ENCODE data around the gene FABP7. TPM values are rescaled to one million over a fixed set of nuclear protein-coding genes. Genes with fewer than 3 reads are reported as not detected.

The FABP7 gene
- total RNA-seq, 1 donor from 2014 or later: 4.8 TPM

GRCh38 chr6:122799140-122799745 is 19.7 kb downstream of the FABP7 start:
- no peak for DNase-seq

- DNase-seq: peak; percentile 42
Measured at GRCh38 chr6:122799916-122800686, 20.6 kb downstream of the FABP7 start.

DNA sequence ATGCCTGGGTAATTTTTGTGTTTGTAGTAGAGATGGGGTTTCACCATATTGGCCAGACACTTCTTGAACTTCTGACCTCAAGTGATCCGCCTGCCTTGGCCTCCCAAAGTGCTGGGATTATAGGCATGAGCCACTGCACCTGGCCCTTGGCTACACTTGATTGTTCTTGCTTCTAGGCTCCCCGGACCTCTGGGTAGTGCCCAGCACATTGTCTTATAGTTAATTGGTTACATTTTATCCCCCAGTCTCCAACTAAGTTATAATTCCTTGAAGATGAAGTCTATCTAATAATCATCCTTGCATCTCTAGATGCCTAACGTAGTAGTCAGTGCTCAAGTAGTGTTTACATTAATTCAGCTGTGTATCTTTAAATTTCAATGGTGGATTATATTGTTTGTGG is 21.4 kb downstream of the FABP7 start:
- DNase-seq: no peak

- DNase-seq: no peak
Measured at GRCh38 chr6:122801397-122801796, 21.9 kb downstream of the FABP7 start.

- no peak for DNase-seq
Measured at GRCh38 chr6:122803171-122803661, 23.7 kb downstream of the FABP7 start.

GRCh38 chr6:122804962-122805485 is 25.5 kb downstream of the FABP7 start:
- peak; percentile 64 for DNase-seq

DNA sequence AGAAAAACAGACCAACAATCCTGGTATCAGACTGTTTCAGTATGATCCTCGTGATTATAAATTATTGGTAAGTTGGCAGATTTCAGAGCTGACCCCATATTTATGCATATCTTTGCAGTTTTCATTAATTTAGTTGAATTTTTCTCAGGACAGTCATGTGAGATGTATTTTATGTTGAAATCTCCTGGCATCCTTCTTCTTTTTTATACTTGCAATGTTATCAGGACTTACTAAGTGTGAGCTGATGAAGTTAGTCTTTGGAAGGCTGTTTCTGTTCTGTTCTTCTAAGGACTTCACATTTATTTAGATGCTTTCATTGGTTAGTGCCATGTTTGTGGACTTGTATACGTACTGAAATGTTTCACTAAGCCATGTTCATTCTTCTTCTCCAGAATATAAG is 26.8 kb downstream of the FABP7 start:
- no peak for DNase-seq

DNA sequence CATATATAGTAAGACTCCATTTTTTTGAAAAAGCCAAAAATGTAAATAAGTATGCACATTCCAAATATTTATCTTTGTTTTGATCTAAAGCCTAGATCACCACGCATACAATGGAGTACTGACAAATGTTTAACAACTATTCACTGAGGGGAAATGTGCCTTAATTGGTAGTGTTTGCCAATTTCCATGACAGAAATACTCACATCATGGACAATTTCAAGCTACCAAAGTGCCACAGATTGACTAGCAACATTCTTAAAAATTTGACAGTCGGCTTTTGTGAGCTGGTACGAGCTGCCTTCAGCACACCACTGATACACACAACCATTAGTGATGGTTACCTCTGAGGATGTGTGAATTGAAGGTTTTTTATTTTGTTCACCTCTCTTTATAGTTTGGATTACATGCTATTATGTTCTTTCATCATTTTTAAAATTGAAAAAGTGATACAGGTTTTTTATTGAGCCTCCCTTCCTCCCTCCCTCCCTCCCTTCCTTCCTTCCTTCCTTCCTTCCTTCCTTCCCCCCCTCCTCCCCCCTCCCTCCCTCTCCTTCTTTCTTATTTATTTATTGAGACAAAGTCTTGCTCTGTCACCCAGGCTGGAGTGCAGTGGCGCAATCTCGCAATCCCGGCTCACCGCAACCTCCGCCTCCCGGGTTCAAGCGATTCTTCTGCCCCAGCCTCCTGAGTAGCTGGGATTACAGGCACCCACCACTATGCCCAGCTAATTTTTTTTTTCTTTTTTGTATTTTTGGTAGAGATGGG is 28.8 kb downstream of the FABP7 start:
- no peak for DNase-seq

GRCh38 chr6:122809001-122809400 is 29.5 kb downstream of the FABP7 start:
- no peak for DNase-seq

- no peak for DNase-seq
Measured at GRCh38 chr6:122809691-122810090, 30.2 kb downstream of the FABP7 start.

DNA sequence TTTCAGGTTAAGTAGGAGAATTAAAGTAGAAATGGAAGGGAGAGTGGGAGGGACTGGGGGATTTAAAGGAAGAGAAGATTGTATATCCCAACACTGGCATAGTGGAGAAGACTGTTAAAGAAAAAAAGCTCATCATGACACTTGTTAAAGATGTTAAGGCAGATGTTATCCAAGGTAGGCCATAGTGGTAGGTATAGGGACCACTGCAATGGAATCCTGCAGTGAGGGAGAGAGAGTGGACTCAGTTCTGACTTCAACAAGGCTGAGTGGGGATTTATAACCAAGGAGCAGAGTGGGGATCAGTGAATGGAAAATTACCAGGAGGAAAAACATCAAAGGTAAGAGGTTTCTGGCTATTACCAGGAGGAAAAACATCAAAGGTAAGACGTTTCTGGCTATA is 30.7 kb downstream of the FABP7 start:
- no peak for DNase-seq

DNA sequence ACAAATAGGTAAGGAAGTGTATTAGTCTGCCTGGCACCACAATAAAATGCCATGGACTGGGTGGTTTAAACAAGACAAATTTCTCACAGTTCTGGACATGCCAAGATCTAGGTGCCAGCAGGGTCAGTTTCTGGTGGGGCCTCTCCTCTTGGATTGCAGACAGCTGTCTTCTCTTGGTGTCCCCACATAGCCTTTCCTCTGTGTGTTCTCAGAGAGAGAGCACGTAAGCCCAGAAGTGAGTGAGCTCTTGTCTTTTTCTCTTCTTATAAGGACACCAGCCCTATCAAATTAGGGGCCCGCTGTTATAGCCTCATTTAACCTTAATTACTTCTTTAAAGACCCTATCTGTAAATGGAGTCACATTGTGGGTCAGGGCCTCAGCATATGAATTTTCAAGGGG is 37.8 kb downstream of the FABP7 start:
- DNase-seq: no peak

GRCh38 chr6:122817766-122818165 is 38.2 kb downstream of the FABP7 start:
- no peak for DNase-seq

GRCh38 chr6:122818866-122819265 is 39.4 kb downstream of the FABP7 start:
- no peak for DNase-seq

- DNase-seq: no peak
Measured at GRCh38 chr6:122821095-122821494, 41.6 kb downstream of the FABP7 start.

DNA sequence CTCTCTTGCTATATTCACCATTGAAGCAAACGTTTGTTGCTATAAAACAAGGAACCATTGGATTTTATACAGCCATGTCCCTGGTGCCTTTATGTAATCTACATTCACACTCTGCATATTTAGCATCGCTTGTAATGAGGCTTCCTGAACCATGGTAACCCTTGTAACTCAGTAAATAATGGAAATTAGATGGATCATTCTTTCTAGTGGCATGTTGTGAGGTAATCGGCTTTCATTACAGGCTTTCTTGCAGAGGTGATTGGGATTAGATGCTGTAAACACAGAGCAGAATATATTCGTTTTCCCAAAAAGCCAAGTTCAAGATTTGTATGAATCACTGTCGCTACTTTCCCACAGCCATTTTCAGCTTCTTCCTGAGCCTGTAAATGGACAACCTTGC is 45.6 kb downstream of the FABP7 start:
- no peak for DNase-seq

DNA sequence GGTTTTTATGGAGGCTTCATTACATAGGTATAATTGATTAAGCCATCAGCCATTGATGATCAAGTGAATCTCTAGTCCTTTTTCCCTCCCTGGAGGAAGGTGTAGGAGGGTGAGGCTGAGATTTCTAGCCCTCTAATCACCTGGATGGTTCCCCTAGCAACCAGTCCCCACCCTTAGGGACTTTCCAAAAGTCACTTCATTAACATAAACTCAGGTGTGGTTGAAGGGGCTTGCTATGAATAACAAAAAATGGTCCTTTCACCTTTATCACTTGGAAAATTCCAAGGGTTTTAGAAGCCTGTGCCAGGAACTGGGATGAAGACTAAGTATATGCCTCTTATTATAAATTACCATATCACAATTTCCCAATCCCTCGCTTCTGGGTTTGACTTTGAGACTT is 49.9 kb downstream of the FABP7 start:
- no peak for DNase-seq

DNA sequence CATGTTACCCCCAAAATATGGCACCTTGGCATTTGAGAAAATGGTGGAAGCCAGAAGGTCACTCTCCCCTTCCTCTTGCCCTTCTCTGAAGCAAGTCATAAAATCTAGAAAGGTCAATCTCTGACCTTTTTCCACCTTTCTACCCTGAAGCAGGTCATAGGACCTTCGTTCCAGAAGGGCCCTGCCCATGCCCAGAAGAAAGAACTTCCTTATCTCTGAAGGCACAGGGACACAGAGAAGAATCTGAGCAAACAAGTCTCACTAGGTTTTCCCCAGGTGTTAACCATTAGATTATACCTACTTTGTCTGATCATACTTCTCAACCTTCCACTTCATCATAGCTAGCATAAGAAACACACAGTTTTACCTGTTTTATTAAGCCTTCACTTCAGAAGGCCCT is 52.0 kb downstream of the FABP7 start:
- no peak for DNase-seq

GRCh38 chr6:122832459-122832858 is 52.9 kb downstream of the FABP7 start:
- no peak for DNase-seq

DNA sequence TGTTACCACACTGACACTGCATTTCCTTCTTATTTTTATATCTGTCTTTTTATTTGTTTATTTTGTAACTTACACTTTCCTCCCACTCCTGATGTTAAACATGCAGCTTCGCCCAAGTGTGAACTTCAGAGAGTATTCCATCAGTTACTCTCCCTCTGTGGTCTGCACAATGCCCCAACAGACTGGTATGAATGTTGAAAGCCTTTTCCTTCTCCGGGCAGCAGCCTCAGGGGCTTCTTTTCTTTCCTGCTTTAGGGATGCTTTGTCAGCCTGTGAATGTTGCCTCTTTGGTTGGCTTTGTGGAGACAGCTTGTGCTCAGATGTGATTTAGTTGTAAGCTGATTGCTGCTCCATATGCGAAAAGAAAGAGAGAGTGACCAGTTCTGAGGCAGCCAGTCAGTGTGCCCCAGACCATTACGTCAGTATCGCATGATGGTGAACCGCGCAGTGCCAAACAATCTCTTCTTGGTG is 53.5 kb downstream of the FABP7 start:
- no peak for DNase-seq

Data from tongue (tissue), 2 donors.